ENCODE measurements around the gene G6PD.

- TF ChIP-seq CTCF (IDR thresholded peaks at IDR 0.05), result no peak
- TF ChIP-seq POLR2A (IDR thresholded peaks at IDR 0.05), result no peak
Measured at GRCh38 chrX:154507673-154508383, 38.8 kb downstream of the G6PD start.
